Stimulated activated CD8-positive, alpha-beta memory T cell treated with anti-CD3 and anti-CD28 coated beads, Interleukin-4, amount 100 ng/mL, for 4 hours (primary cell): Measurements from ENCODE around the gene TENM3.

Experiments used
- DNase-seq, 2 donors: peaks; one replicate each; pipeline ENCODE4 v3.0.0-alpha.2; 2020; ENCODE audit warnings: low read depth in 2 of 2, low spot score in 1 of 2

Gene TENM3

DNA sequence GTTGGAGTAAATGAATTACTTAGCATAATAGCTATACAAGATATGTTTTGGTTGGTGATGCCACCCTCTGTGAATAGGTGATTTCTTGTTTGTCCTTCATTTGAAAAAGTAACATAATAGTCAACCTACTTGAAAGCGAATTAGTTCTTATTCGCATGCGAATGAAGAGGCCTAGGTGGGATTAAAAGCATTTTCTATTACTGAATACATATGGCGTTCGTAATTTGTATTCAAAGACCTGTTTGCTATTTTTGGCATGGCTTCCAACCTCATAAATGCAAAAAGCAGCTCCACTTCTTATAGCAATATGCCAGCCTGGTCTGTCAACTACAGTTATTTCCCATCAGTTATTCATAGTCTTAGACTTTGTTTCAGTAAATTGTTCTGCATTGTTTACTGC, 261.3 kb downstream of the TENM3 start:
- DNase-seq, result no peak

DNA sequence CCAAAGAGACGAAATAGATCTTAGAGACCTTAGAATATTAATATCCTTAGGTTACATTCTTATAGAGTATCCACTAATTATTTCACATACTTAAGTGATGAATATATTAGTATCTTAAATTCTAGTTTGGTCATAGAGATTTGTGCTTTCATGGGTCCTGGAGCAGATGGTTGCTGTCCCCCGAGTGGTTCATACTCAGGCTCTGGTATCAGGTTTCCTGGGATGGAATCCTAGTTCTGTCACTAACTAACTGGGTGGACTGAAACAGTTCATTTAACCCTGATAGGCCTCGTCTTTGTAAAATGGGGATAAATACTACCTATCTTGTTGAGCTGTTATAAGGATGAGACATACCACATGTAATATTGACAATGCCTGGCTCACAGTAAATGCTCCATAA, 264.6 kb downstream of the TENM3 start:
- DNase-seq, result no peak

DNA sequence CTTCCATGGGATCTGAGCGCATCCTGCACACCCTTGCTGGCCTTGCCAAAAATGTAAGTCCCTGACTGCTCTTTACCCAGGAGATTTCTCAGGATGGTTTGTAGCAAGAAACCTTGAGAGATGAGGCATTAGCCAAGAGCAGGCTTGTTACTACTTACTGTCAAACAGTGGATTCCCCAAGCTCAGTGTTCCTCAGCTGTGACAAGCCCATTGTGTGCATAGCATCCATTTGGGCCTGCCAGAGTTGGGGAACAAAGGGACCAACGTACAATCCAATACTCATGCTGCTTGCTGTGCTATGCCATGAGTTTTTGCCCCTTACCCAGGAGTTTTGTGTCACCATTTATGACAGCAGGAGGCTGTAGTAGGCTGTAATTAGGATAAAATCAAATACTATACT, 267.6 kb downstream of the TENM3 start:
- DNase-seq, result no peak

GRCh38 chr4:182513587-182514291, 270.5 kb downstream of the TENM3 start:
- no peak for DNase-seq

DNA sequence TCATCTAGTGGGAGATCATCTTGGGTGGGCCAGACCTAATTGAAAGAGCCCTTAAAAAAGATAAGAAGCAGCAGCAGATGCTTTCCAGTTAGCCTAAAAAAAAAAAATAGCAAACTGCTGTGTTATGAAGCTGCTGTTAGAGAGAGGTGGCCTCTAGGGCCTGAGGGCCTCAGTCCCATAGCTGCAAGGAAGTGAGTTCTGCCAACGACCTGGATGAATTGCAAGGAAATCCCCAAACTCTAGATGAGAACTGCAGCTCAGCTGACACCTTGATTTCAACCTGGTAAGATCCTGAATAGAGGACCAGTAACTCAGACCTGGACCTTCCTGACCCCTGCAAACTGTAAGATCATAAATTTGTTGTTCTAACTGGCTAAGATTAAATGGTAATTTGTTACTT, 275.2 kb downstream of the TENM3 start:
- DNase-seq, result no peak

DNA sequence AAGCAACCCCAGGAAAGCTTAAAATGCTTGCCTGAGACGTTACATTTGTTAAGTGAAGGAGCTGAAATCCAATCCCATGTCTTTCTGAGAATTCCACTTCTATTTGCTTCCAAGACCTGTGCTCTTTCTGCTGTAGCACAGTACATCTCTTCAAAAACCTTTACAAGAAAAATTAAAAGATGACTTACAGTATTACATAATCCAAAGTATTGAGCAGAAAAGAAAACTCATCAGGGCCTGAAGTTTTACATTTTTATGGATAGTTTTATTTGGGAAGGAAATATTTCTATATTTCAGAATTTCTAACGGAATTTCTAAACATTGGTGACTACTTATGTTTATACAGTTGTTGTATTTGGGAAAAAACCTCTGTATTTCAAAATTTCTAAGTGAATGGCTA, 276.3 kb downstream of the TENM3 start:
- no peak for DNase-seq

- DNase-seq, result no peak
Measured at GRCh38 chr4:182521011-182521410, 277.8 kb downstream of the TENM3 start.

DNA sequence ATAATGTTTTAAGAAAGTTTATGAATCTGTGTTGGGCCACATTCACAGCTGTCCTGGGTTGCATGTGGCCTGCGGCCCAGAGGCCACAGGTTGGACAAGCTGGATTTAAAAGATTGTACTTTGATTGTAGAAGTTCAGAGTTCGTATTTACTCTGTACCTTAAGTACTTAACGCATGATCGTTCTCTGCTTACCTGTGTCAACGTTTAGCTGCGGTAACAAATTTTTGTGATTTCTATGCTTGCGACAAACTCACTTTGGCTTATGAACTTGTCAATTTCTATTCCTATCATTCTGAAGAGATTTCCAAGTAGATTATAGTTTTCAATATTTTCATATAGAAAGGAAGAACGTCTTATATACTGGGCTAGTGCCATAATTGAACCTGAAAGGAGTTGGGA, 285.6 kb downstream of the TENM3 start:
- no peak for DNase-seq

DNA sequence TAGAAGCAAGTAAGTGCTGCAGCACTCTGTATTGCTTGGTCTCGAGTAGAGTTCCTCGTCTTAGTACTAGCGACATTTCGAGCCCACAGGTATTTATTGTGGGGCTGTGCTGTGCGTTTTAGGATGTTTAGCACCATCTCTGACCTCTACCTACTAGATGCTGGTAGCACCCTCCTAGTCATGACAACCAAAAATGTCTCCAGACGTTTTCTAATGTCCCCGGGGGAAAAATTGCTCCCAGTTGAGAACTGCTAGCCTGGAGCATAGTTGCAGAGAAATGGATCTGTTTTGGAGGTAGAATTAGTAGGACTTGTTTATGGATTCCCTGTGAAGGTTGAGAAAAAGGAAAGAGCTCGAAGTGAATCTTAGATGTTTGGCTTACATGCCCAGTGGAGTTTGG, 287.2 kb downstream of the TENM3 start:
- DNase-seq, result no peak

DNA sequence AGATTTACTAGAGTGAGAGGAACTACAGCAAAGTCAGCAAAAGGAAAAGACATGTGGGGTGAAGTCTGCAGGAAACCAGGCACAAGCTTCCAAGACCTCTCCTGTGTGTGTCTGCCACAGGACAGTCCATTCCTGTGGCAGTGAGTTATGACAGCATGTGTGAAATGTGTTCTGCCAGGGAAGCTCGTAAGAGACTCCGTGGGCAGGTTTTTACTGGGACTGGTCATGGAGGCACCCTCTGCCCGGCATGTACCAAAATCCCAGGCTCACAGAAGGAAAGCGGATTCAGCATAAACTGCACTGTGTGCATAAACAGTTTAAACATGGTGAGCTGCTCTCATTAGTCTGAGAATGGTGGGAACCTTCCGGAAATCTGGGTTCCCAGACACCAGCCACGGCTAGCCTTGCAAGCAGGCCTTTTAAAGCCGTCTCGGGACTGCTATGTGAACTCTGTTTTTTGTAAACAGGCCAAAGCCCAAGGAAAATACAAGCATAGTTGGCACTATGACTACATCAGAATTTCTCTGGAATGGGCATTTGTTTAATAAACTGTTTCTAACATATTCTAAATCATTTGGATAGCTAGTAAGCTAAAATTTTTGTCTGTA, 288.5 kb downstream of the TENM3 start:
- no peak for DNase-seq

DNA sequence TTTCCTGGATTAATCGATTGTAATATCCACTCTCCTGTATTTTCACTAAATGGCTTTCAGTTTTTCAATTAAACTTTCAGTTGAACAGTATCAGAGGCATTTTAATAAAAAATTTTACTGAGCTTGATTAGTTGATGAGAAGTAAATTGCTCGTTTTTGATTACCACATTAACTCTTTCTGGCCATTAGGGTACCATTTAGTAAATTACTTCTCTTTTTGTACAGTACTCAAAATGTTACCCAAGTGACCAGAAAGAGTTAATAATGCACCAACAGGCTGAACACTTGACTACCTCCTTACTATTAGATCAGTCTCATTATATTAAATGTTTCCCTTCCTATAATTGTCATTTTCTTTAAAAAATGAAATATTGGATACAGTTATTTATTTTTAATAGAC, 289.2 kb downstream of the TENM3 start:
- DNase-seq, result no peak

GRCh38 chr4:182533964-182534363, 290.8 kb downstream of the TENM3 start:
- no peak for DNase-seq

- no peak for DNase-seq
Measured at GRCh38 chr4:182536221-182536811, 293.1 kb downstream of the TENM3 start.

DNA sequence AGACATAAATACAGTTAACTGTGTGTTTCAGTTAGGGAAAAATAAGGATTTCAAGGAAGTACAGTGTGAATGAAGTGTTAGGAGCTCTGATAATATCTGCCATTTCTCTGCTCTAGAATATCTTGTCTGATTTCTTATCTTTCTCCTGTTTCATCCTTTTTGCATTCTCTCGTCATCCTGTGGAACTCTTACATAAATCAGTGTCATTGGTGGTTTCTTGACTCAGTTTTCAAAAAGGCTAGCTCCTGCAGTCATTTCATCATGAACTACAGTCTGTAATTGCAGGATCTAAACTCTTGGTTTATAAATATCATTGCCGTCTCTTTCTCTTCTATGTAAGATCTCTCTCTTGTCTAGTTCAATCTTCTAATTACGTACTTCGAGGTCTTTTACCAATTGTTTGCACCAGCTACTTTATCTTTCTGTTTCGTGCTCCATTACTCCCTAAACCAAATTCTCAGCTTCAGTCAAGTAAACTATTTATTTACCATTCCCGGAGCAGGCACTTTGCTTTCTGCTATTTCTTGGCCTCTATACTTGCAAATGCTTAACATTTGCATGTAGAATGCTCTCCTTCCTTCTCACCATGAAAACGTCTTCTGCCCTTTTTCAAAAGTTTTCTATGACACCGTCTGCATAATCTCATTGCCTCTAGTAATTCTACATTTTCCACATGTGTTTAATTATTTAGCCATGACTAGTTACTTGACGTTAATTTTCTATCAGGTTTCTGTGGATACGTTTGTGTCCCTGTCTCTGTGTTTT, 294.0 kb downstream of the TENM3 start:
- no peak for DNase-seq

- DNase-seq, result no peak
Measured at GRCh38 chr4:182538031-182538430, 294.8 kb downstream of the TENM3 start.

GRCh38 chr4:182540496-182540895, 297.3 kb downstream of the TENM3 start:
- no peak for DNase-seq

GRCh38 chr4:182547435-182547834, 304.2 kb downstream of the TENM3 start:
- DNase-seq, result no peak

GRCh38 chr4:182548156-182548555, 305.0 kb downstream of the TENM3 start:
- DNase-seq, result no peak

DNA sequence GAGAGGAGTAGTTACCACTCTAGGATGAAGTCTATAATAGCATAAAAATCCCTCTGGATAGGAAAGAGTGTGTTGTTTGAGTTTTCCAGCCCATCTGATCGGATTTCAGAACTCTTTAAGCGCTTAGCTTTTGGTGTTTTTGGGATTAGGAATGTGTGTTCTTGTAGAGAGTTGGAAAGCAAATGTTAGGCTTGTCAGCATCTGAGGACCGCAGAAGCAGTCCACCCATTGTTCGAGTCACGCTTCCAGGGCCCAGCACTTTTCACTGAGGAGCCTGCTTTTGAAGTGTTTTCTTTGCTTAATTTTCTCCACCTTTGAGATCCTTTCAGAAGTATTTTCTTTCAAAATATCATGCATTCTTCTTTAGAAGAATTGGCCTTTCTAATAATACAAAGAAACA, 306.2 kb downstream of the TENM3 start:
- no peak for DNase-seq

GRCh38 chr4:182552948-182553347, 309.7 kb downstream of the TENM3 start:
- no peak for DNase-seq

DNA sequence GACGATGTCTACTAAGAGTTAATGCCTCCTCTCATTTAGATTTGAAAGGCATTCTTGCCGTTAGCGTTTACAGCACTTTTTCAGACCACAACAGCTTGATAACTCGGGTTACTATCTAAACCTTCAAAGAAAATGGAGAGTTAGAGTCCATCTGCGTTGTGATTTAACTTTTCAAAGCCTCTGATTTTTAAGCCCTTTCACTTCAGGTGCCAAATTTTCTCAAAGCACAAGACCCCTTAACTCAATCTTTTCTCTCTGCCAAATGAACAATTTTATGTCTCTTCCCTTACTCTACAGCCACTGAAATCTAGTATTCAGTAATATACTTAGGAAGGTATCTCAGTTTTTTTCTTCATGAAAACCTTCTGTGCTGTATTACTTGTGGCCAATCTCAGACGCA, 310.5 kb downstream of the TENM3 start:
- DNase-seq, result no peak

DNA sequence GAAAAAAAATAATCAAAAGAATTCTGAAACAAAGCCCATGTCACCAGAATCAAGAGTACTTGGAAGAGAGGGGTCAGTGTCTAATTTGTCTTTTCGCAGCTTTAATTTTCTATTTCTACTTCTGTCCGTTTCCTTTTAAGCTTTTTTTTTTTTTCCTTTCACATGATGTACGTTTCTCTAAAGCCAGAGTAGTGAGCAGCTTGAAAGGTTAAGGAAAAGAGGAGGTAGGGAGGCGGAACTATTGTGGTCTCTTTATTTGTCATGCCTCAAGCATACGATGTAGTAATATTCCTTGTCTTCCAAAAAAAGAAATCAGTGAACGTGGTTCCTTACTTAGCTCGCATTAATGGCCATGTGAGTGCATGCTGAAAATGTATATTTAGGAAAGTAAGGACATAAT, 311.5 kb downstream of the TENM3 start:
- DNase-seq, result no peak
